Transverse colon (tissue), 4 donors: Measurements from ENCODE around the gene IZUMO3.

Experiments
- CTCF ChIP-seq, 5 experiments: fragments of 200-600 bp in 3 of 5; fragments of 450-650 bp in 2 of 5; sonication (generic) in 3 of 5; IDR thresholded peaks; 1 replicate in 2 of 5; 2 replicates in 3 of 5; pipeline ENCODE4 v1.5.1; 2016 to 2017; ENCODE audit warnings: antibody characterized with exemption in 5 of 5, inconsistent platforms in 3 of 5, mild to moderate bottlenecking in 2 of 5, moderate library complexity in 1 of 5
- POLR2A ChIP-seq: fragments of 450-650 bp; IDR thresholded peaks from one replicate; pipeline ENCODE4 v1.6.1; 2016; ENCODE audit warnings: antibody characterized with exemption, mild to moderate bottlenecking, moderate library complexity
- POLR2AphosphoS5 ChIP-seq, 3 donors: sonication (generic); formaldehyde crosslinking; IDR thresholded peaks; one replicate each; pipeline ENCODE4 v1.6.1; 2016; ENCODE audit warnings: antibody characterized with exemption in 3 of 3

DNA sequence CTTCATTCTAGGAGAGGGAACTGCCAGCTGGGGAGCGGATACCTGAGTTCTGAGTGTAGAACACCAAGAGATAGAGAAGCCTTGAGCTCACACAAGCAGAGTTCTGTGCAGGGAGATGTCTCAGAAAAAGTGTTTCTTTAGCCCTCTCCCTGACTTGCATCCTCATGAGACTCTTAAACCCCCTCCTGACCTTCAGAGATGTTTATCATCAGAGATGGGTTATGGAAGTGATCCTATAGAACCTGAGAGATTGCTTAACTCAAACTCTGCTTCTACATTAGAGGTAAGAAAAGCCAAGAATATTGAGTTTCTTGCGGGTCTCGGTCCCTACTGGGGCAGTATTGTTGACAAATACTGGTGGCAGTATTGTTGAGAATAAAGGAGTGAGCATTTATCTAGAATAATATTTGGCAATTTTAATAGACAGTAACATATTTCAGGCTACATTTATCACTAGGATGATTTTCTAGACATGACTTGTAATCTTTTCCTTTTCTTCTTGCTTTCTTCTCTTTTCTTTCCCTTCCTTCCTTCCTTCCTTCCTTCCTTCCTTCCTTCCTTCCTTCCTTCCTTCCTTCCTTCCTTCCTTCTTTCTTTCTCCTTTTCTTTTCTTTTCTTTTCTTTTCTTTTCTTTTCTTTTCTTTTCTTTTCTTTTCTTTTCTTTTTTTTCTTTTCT lies at the start of gene IZUMO3:
- no peak for TF ChIP-seq CTCF (IDR thresholded peaks at IDR 0.05)
- TF ChIP-seq POLR2A = no peak
- no peak for TF ChIP-seq POLR2AphosphoS5 (IDR thresholded peaks at IDR 0.05)
